OCI-LY7 (cell line): ENCODE results near the gene PROSER1. TPM values are rescaled to one million over a fixed set of nuclear protein-coding genes. Genes with fewer than 3 reads are reported as not detected.
"Not testable (repeated sequence)": the region's sequence is repeated elsewhere in the genome, so short reads cannot be mapped to it uniquely, and the experiment has no call there.

Source experiments
- Bru-seq: library from RNA; stranded (reverse); fragments of 400-500 nt; gene quantifications from one replicate; lab custom pipeline; 2021; lab: Mats Ljungman, UMichigan
- BruChase-seq, 2 experiments: library from RNA; stranded (reverse); fragments of 400-500 nt; gene quantifications; one replicate each; lab custom pipeline; 2021; lab: Mats Ljungman, UMichigan
- BruUV-seq: library from RNA; stranded (reverse); fragments of 400-500 nt; replicated peaks from 2 replicates; lab custom pipeline; 2021; lab: Mats Ljungman, UMichigan
- CTCF ChIA-PET: fragments of 300-600 bp; sonication (Branson Sonifier 250); formaldehyde crosslinking; loops from one replicate; lab custom pipeline; 2022; ENCODE audit warnings: antibody characterized with exemption; ENCODE audit not compliant: unreplicated experiment; lab: Charles Lee
- POLR2A ChIA-PET: fragments of 300-600 bp; sonication (Branson Sonifier 250); formaldehyde crosslinking; loops from one replicate; lab custom pipeline; 2022; ENCODE audit warnings: antibody characterized with exemption; lab: Charles Lee
- DNase-seq: peaks from one replicate; pipeline ENCODE4 v3.0.0-alpha.2; 2015; ENCODE audit warnings: low spot score
- H2AFZ ChIP-seq: fragments of 200-600 bp; sonication (generic), shearing (Covaris generic); 2 replicates; pipeline ENCODE4 v1.6.1; 2014; ENCODE audit warnings: mild to moderate bottlenecking, antibody characterized with exemption, low read length, moderate library complexity
- H3K27ac ChIP-seq: fragments of 200-600 bp; sonication (generic); 2 replicates; pipeline ENCODE4 v1.5.1; 2014; ENCODE audit warnings: mixed run types, low read depth, mild to moderate bottlenecking, moderate library complexity, low read length, inconsistent platforms; ENCODE audit not compliant: poor library complexity, severe bottlenecking
- H3K36me3 ChIP-seq: fragments of 200-600 bp; sonication (generic); 2 replicates; pipeline ENCODE4 v1.6.1; 2014; ENCODE audit warnings: mild to moderate bottlenecking, antibody characterized with exemption, low read length, moderate library complexity, mixed read lengths; ENCODE audit not compliant: insufficient read depth
- H3K4me1 ChIP-seq: fragments of 200-600 bp; sonication (generic); 2 replicates; pipeline ENCODE4 v1.5.1; 2014; ENCODE audit warnings: mild to moderate bottlenecking, low read length; ENCODE audit not compliant: insufficient read depth, poor library complexity, severe bottlenecking
- H3K4me2 ChIP-seq: fragments of 200-600 bp; sonication (generic); 2 replicates; pipeline ENCODE4 v1.6.1; 2014; ENCODE audit warnings: mild to moderate bottlenecking, low read length
- H3K4me3 ChIP-seq: fragments of 200-600 bp; sonication (generic); 2 replicates; pipeline ENCODE4 v1.5.1; 2014; ENCODE audit warnings: mild to moderate bottlenecking, low read depth, low read length; ENCODE audit not compliant: poor library complexity, severe bottlenecking
- H3K79me2 ChIP-seq: fragments of 200-600 bp; sonication (generic); 2 replicates; pipeline ENCODE4 v1.6.1; 2016; ENCODE audit warnings: low read depth, mild to moderate bottlenecking, low read length, moderate library complexity, mixed read lengths; ENCODE audit not compliant: insufficient read depth
- H3K9me2 ChIP-seq: fragments of 200-600 bp; sonication (generic); 2 replicates; pipeline ENCODE4 v1.6.1; 2016; ENCODE audit warnings: mild to moderate bottlenecking, low read length, mixed read lengths; ENCODE audit not compliant: insufficient read depth
- H3K9me3 ChIP-seq: fragments of 200-600 bp; sonication (generic); 2 replicates; pipeline ENCODE4 v1.6.1; 2014; ENCODE audit warnings: mild to moderate bottlenecking, mixed run types, low read length, mixed read lengths
- H4K20me1 ChIP-seq: fragments of 200-600 bp; sonication (generic); 2 replicates; pipeline ENCODE4 v1.6.1; 2014; ENCODE audit warnings: mild to moderate bottlenecking, antibody characterized with exemption, low read length, moderate library complexity, mixed read lengths; ENCODE audit not compliant: insufficient read depth
- CTCF ChIP-seq: fragments of 200-600 bp; sonication (generic); conservative IDR thresholded peaks from 2 replicates; pipeline ENCODE4 v1.5.1; 2014; ENCODE audit warnings: mild to moderate bottlenecking, antibody characterized with exemption, low read length, moderate library complexity, mixed read lengths
- EZH2phosphoT487 ChIP-seq: fragments of 200-600 bp; sonication (generic); IDR thresholded peaks from 2 replicates; pipeline ENCODE4 v1.6.1; 2018; ENCODE audit warnings: low read depth, borderline replicate concordance, mild to moderate bottlenecking, mixed run types, antibody characterized with exemption, low read length, moderate library complexity, mixed read lengths
- intact Hi-C: fragments of 100-400 bp; cut with micrococcal nuclease; formaldehyde crosslinking; loops from one replicate; pipeline ENCODE4 v1.10.0; 2022; ENCODE audit not compliant: unreplicated experiment
- long read RNA-seq: library from polyadenylated mRNA; stranded (forward); transcript quantifications from one replicate; pipeline ENCODE4 v2.0.0, GENCODE V29; 2022
- total RNA-seq, 2 experiments: library from RNA; depleted of rRNA in 1 of 2; stranded (reverse); fragments of >200 nt in 1 of 2; shearing (Covaris generic) in 1 of 2; gene quantifications; 2 replicates each; pipeline ENCODE4 v1.2.3, GENCODE V29; 2014 to 2022

The PROSER1 gene
- total RNA-seq (2014; rRNA removed; shearing (Covaris generic)) (35.3 and 43.3 TPM in 2 replicates), total RNA-seq (2022) (85.8 and 103 TPM in 2 replicates), Bru-seq, nascent RNA (percentile 97 among the genes with signal in this experiment), BruChase-seq, experiment 1, labeled RNA remaining after a 6-hour chase (percentile 94 among the genes with signal in this experiment), BruChase-seq, experiment 2, labeled RNA remaining after a 2-hour chase (percentile 97 among the genes with signal in this experiment)
- long read RNA-seq, full-length matches to known transcripts, result 25 of 65 reads
- long read RNA-seq, partial matches to known transcripts, result 19 of 65 reads
- long read RNA-seq, other reads (novel, unspliced or antisense), result 21 of 65 reads

GRCh38 chr13:39037880-39038568, at the start of gene PROSER1, which contains the start of gene NHLRC3:
TSS of gene PROSER1 (minus strand) at chr13:39038089. CDS start at chr13:39037242, 847 bp downstream.
TSS of gene NHLRC3 (plus strand) at chr13:39038456. CDS start at chr13:39038640, 184 bp downstream.
- Histone ChIP-seq H4K20me1 (peaks cover 23% of the 10 kb centered on the region), H3K4me1 (peaks cover 36% of the 10 kb centered on the region), H3K4me2 (peak within 1 kb of the TSS; percentile 87), H3K9me3 (no peaks in the 10 kb centered on the region), H2AFZ (peak within 1 kb of the TSS; percentile 85), H3K9me2 (no peaks in the 10 kb centered on the region), H3K27ac (peak within 1 kb of the TSS; percentile 80), H3K4me3 (peak within 1 kb of the TSS; percentile 93), H3K36me3 (peaks cover 38% of the 10 kb centered on the region), H3K79me2 (peaks cover 89% of the 10 kb centered on the region)
- ChIA-PET POLR2A (interaction anchor here (0.6 to 1.8 kb wide), 9 partner anchors 8 to 550 kb away, joined by 4 to 8 read pairs (median 5); no protein-coding TSS in a partner anchor), CTCF (no interaction called here)
- peak; percentile 97 for DNase-seq
- intact Hi-C loops, result loop anchor here (2.0 to 10.0 kb wide), 4 partner anchors 563 to 1981 kb away; partner anchors contain the start of genes SUPT20H and UFM1
- no TSS peak for BruUV-seq
- TF ChIP-seq CTCF (no peak), EZH2phosphoT487 (no peak)

- H3K4me1 ChIP-seq, H3K9me2 ChIP-seq, CTCF ChIA-PET, H2AFZ ChIP-seq, H3K4me3 ChIP-seq, H3K4me2 ChIP-seq, H3K36me3 ChIP-seq, H3K27ac ChIP-seq, DNase-seq, H3K79me2 ChIP-seq, H4K20me1 ChIP-seq, BruUV-seq, intact Hi-C loops: not testable (repeated sequence)
- POLR2A ChIA-PET, result interaction anchor here (0.7 kb wide), 1 partner anchor 17 kb away, joined by 4 read pairs; no protein-coding TSS in a partner anchor
- peaks cover 11% of the 10 kb centered on the region; the same call in 1 of the 2 replicates for H3K9me3 ChIP-seq
Observed at GRCh38 chr13:39086251-39086945, 48.5 kb upstream of the PROSER1 start.

GRCh38 chr13:39073983-39074382, 36.1 kb upstream of the PROSER1 start:
- Histone ChIP-seq H3K4me3 (no peak overlapping the region), H3K36me3 (no peaks in the 10 kb centered on the region), H3K4me2 (no peak overlapping the region), H3K27ac (no peak overlapping the region), H4K20me1 (no peaks in the 10 kb centered on the region), H3K4me1 (no peaks in the 10 kb centered on the region), H3K79me2 (no peaks in the 10 kb centered on the region), H2AFZ (no peak overlapping the region), H3K9me3 (no peaks in the 10 kb centered on the region), H3K9me2 (no peaks in the 10 kb centered on the region)
- TF ChIP-seq CTCF, result no peak
- TF ChIP-seq EZH2phosphoT487, result no peak
- intact Hi-C loops, result no loop called here
- ChIA-PET POLR2A (no interaction called here), CTCF (no interaction called here)
- BruUV-seq, result no TSS peak
- no peak for DNase-seq
